Loucy (cell line): ENCODE data around the gene TPRG1.

Experiments
- H2AFZ ChIP-seq: fragments of 200-600 bp; sonication (generic); 2 replicates; pipeline ENCODE4 v1.6.0; 2016; ENCODE audit warnings: antibody characterized with exemption, mild to moderate bottlenecking, low read length, moderate library complexity
- H3F3A ChIP-seq: fragments of 200-600 bp; 2 replicates; pipeline ENCODE4 v1.6.0; 2016; ENCODE audit warnings: antibody characterized with exemption, low read depth, mild to moderate bottlenecking
- H3K27me3 ChIP-seq: fragments of 200-600 bp; sonication (generic); 2 replicates; pipeline ENCODE4 v1.6.1; 2014; ENCODE audit warnings: low read length, mild to moderate bottlenecking; ENCODE audit not compliant: insufficient read depth, poor library complexity, severe bottlenecking
- H3K36me3 ChIP-seq: fragments of 200-600 bp; sonication (generic); 2 replicates; pipeline ENCODE4 v1.6.1; 2016; ENCODE audit warnings: low read length; ENCODE audit not compliant: insufficient read depth
- H3K4me1 ChIP-seq: fragments of 200-600 bp; sonication (generic); 2 replicates; pipeline ENCODE4 v1.5.1; 2014; ENCODE audit warnings: low read length, mild to moderate bottlenecking; ENCODE audit not compliant: insufficient read depth, poor library complexity, severe bottlenecking
- H3K4me2 ChIP-seq: fragments of 200-600 bp; sonication (generic); 2 replicates; pipeline ENCODE4 v1.6.0; 2014; ENCODE audit warnings: antibody characterized with exemption, low read length, low read depth, mild to moderate bottlenecking; ENCODE audit not compliant: poor library complexity, severe bottlenecking
- H3K4me3 ChIP-seq: fragments of 200-600 bp; sonication (generic); 2 replicates; pipeline ENCODE4 v1.5.1; 2014; ENCODE audit warnings: low read length, mild to moderate bottlenecking, mixed read lengths; ENCODE audit not compliant: poor library complexity, severe bottlenecking
- H3K79me2 ChIP-seq: fragments of 200-600 bp; sonication (generic); 2 replicates; pipeline ENCODE4 v1.6.1; 2014; ENCODE audit warnings: low read length; ENCODE audit not compliant: insufficient read depth
- H3K9ac ChIP-seq: fragments of 200-600 bp; sonication (generic); 2 replicates; pipeline ENCODE4 v1.6.0; 2014; ENCODE audit warnings: mild to moderate bottlenecking, low read depth, low read length, moderate library complexity; ENCODE audit not compliant: poor library complexity, severe bottlenecking
- H3K9me2 ChIP-seq: fragments of 200-600 bp; sonication (generic); replicated peaks from 2 replicates; pipeline ENCODE4 v1.6.1; 2016; ENCODE audit warnings: low read depth, low read length, mixed read lengths
- H3K9me3 ChIP-seq: fragments of 200-600 bp; sonication (generic); 2 replicates; pipeline ENCODE4 v1.6.1; 2014; ENCODE audit warnings: mild to moderate bottlenecking, antibody characterized with exemption, low read length, low read depth; ENCODE audit not compliant: insufficient read depth
- H4K20me1 ChIP-seq: fragments of 200-600 bp; sonication (generic); 2 replicates; pipeline ENCODE4 v1.6.0; 2014; ENCODE audit warnings: antibody characterized with exemption, low read length, mild to moderate bottlenecking; ENCODE audit not compliant: insufficient read depth, poor library complexity, severe bottlenecking
- CTCF ChIP-seq: fragments of 200-600 bp; sonication (generic); conservative IDR thresholded peaks from 2 replicates; pipeline ENCODE4 v1.5.1; 2014; ENCODE audit warnings: mild to moderate bottlenecking, antibody characterized with exemption, low read length
- EZH2phosphoT487 ChIP-seq: fragments of 200-600 bp; IDR thresholded peaks from 2 replicates; pipeline ENCODE4 v1.6.1; 2018; ENCODE audit warnings: antibody characterized with exemption, mild to moderate bottlenecking, moderate library complexity, borderline replicate concordance

Gene TPRG1

GRCh38 chr3:189304465-189305351 lies 132.9 kb downstream of the TPRG1 start:
- H3K4me2 ChIP-seq: no peak overlapping the region
- no peaks in the 10 kb centered on the region for H3K36me3 ChIP-seq
- no peak overlapping the region for H3K9ac ChIP-seq
- H3K9me3 ChIP-seq: no peaks in the 10 kb centered on the region
- H3K79me2 ChIP-seq: no peaks in the 10 kb centered on the region
- H3K4me1 ChIP-seq: peaks cover 30% of the 10 kb centered on the region
- no peak overlapping the region for H3K4me3 ChIP-seq
- no peaks in the 10 kb centered on the region for H3K27me3 ChIP-seq
- 0 out of 2 replicates have a peak overlapping the region, but pooled peaks have one; percentile 38 for H2AFZ ChIP-seq
- no peaks in the 10 kb centered on the region for H3K9me2 ChIP-seq
- TF ChIP-seq CTCF (no peak), EZH2phosphoT487 (no peak)
- H4K20me1 ChIP-seq: no peaks in the 10 kb centered on the region
- no peaks in the 10 kb centered on the region for H3F3A ChIP-seq

GRCh38 chr3:189305412-189305811 lies 133.6 kb downstream of the TPRG1 start:
- Histone ChIP-seq H3K4me1 (peaks cover 32% of the 10 kb centered on the region), H3K9ac (no peak overlapping the region), H4K20me1 (no peaks in the 10 kb centered on the region), H2AFZ (0 out of 2 replicates have a peak overlapping the region, but pooled peaks have one; percentile 38), H3K36me3 (no peaks in the 10 kb centered on the region), H3K79me2 (no peaks in the 10 kb centered on the region), H3K4me2 (no peak overlapping the region), H3K4me3 (no peak overlapping the region), H3F3A (no peaks in the 10 kb centered on the region), H3K9me3 (no peaks in the 10 kb centered on the region), H3K9me2 (no peaks in the 10 kb centered on the region), H3K27me3 (no peaks in the 10 kb centered on the region)
- TF ChIP-seq EZH2phosphoT487 (no peak), CTCF (no peak)

- H3K9me3 ChIP-seq: no peaks in the 10 kb centered on the region
- H3K9me2 ChIP-seq: no peaks in the 10 kb centered on the region
- H3K79me2 ChIP-seq: no peaks in the 10 kb centered on the region
- H3K4me3 ChIP-seq: no peak overlapping the region
- H3K4me2 ChIP-seq: no peak overlapping the region
- H3K36me3 ChIP-seq: no peaks in the 10 kb centered on the region
- 0 out of 2 replicates have a peak overlapping the region, but pooled peaks have one; percentile 5 for H2AFZ ChIP-seq
- TF ChIP-seq CTCF (no peak), EZH2phosphoT487 (no peak)
- no peaks in the 10 kb centered on the region for H3F3A ChIP-seq
- H3K4me1 ChIP-seq: peaks cover 26% of the 10 kb centered on the region
- H3K27me3 ChIP-seq: no peaks in the 10 kb centered on the region
- H3K9ac ChIP-seq: no peak overlapping the region
- H4K20me1 ChIP-seq: no peaks in the 10 kb centered on the region
These were observed 136.2 kb downstream of the TPRG1 start for GRCh38 chr3:189307963-189308362.
